Ishikawa (cell line): ENCODE data around the gene TMEM45A.

Experiments
- CEBPB ChIP-seq: IDR thresholded peaks from 2 replicates; pipeline ENCODE4 v1.6.1; 2012
- CREB1 ChIP-seq: IDR thresholded peaks from 2 replicates; pipeline ENCODE4 v1.6.1; 2012; ENCODE audit warnings: low read depth
- EGR1 ChIP-seq: IDR thresholded peaks from 2 replicates; pipeline ENCODE4 v1.6.1; 2012
- EP300 ChIP-seq: IDR thresholded peaks from 2 replicates; pipeline ENCODE4 v1.6.1; 2012; ENCODE audit warnings: borderline replicate concordance
- FOXM1 ChIP-seq: IDR thresholded peaks from 2 replicates; pipeline ENCODE4 v1.6.1; 2012; ENCODE audit warnings: low read depth, borderline replicate concordance
- NFIC ChIP-seq: IDR thresholded peaks from 2 replicates; pipeline ENCODE4 v1.6.1; 2012
- RAD21 ChIP-seq: IDR thresholded peaks from 2 replicates; pipeline ENCODE4 v1.6.1; 2012; ENCODE audit warnings: low read depth
- TAF1 ChIP-seq: IDR thresholded peaks from 2 replicates; pipeline ENCODE4 v1.6.1; 2012; ENCODE audit warnings: low read depth, mild to moderate bottlenecking
- TCF12 ChIP-seq: IDR thresholded peaks from 2 replicates; pipeline ENCODE4 v1.6.1; 2012; ENCODE audit warnings: low read depth
- TEAD4 ChIP-seq: IDR thresholded peaks from 2 replicates; pipeline ENCODE4 v1.6.1; 2012
- YY1 ChIP-seq: IDR thresholded peaks from 2 replicates; pipeline ENCODE4 v1.6.1; 2012; ENCODE audit warnings: low read depth
- ZBTB7A ChIP-seq: IDR thresholded peaks from 2 replicates; pipeline ENCODE4 v1.6.1; 2012; ENCODE audit warnings: low read depth
- TF ChIP-seq, protein P1 (sequence below): IDR thresholded peaks from 2 replicates; pipeline ENCODE4 v1.6.1; 2012
- TF ChIP-seq, protein P2 (sequence below): IDR thresholded peaks from 2 replicates; pipeline ENCODE4 v1.6.1; 2012; ENCODE audit warnings: low read depth, mild to moderate bottlenecking
- TF ChIP-seq, protein P3 (sequence below): IDR thresholded peaks from 2 replicates; pipeline ENCODE4 v1.6.1; 2012

The TMEM45A gene

DNA sequence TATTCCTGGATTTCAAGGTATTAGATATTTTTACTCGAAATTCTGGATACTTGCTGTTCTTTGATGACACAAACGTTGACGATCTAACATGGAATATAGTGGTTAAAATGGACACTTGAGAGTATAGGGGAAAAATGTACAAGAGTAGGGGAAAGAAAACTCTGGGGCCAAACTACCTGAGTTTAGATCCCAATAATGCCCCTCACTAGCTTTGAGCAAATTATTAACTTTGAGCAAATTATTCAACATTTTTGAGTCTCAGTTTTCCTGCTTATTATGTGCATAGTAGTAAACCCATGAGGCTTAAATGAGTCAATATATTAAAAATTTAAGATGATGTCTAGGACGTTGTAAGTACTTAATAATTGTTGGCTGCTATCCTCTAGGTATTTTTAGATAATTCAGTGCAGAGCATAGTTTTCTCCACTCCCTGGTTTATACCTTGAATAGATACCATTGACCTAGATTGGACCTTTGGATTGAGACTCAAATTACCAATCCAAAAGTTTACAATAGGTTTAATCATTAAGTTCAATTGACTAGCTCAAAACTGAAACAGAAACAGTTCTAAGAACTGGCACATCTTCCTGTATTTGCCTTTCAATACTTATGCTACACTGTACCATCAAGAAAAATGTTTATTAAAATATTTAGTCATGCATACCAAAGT lies 121.4 kb downstream of the TMEM45A start:
- TF ChIP-seq RAD21 = no peak
- TF ChIP-seq YY1 = no peak
- no peak for TF ChIP-seq TCF12
- TF ChIP-seq, protein P1, sequence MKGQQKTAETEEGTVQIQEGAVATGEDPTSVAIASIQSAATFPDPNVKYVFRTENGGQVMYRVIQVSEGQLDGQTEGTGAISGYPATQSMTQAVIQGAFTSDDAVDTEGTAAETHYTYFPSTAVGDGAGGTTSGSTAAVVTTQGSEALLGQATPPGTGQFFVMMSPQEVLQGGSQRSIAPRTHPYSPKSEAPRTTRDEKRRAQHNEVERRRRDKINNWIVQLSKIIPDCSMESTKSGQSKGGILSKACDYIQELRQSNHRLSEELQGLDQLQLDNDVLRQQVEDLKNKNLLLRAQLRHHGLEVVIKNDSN = no peak
- no peak for TF ChIP-seq EP300
- TF ChIP-seq, protein P2, sequence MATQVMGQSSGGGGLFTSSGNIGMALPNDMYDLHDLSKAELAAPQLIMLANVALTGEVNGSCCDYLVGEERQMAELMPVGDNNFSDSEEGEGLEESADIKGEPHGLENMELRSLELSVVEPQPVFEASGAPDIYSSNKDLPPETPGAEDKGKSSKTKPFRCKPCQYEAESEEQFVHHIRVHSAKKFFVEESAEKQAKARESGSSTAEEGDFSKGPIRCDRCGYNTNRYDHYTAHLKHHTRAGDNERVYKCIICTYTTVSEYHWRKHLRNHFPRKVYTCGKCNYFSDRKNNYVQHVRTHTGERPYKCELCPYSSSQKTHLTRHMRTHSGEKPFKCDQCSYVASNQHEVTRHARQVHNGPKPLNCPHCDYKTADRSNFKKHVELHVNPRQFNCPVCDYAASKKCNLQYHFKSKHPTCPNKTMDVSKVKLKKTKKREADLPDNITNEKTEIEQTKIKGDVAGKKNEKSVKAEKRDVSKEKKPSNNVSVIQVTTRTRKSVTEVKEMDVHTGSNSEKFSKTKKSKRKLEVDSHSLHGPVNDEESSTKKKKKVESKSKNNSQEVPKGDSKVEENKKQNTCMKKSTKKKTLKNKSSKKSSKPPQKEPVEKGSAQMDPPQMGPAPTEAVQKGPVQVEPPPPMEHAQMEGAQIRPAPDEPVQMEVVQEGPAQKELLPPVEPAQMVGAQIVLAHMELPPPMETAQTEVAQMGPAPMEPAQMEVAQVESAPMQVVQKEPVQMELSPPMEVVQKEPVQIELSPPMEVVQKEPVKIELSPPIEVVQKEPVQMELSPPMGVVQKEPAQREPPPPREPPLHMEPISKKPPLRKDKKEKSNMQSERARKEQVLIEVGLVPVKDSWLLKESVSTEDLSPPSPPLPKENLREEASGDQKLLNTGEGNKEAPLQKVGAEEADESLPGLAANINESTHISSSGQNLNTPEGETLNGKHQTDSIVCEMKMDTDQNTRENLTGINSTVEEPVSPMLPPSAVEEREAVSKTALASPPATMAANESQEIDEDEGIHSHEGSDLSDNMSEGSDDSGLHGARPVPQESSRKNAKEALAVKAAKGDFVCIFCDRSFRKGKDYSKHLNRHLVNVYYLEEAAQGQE = no peak
- TF ChIP-seq TEAD4 = no peak
- no peak for TF ChIP-seq CREB1
- TF ChIP-seq TAF1 = no peak

DNA sequence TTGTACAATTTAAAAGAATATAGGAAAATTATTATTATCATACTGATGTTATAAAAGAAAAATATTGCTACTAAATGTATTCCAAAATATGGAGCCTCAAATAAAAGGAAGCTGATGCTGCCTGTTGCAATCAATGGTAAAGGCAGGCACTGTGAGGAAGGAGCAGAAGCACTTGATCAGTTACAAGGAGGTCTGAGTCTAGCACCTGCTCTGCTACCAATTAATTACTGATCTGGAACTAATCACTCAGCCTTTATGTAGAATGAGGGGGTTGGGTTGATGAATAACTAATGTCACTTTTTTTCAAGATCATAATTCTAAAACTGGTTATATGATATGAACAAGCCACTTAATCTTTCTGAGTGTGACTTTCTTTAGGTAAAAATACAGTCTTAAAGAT lies 122.5 kb downstream of the TMEM45A start:
- TF ChIP-seq, protein P2 = no peak
- TF ChIP-seq CEBPB = no peak
- no peak for TF ChIP-seq FOXM1
- TF ChIP-seq NFIC = no peak
- TF ChIP-seq YY1 = no peak
- no peak for TF ChIP-seq EP300

DNA sequence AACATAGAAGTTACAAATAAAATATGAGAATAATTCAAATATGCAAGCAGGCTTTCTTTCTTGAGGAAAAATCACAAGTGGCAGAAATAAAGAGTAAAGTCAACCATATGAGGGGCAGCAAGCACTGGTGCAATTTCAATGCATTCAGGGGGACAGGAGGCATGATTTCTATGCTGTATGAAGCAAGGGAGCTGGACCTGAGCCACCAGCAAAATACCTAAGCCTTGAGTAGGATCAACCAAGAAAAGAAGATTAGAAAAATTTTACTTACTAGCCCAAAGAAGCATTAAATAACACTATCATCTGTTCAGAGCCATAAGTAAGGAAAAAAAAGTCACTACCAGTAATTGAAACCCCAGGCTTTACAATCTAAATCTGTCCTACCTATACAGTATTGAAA lies 123.3 kb downstream of the TMEM45A start:
- no peak for TF ChIP-seq TEAD4
- no peak for TF ChIP-seq FOXM1
- TF ChIP-seq CREB1 = no peak
- no peak for TF ChIP-seq EGR1
- TF ChIP-seq TAF1 = no peak
- TF ChIP-seq CEBPB = no peak
- no peak for TF ChIP-seq ZBTB7A
- no peak for TF ChIP-seq RAD21
- no peak for TF ChIP-seq EP300
- TF ChIP-seq TCF12 = no peak
- TF ChIP-seq, protein P3, sequence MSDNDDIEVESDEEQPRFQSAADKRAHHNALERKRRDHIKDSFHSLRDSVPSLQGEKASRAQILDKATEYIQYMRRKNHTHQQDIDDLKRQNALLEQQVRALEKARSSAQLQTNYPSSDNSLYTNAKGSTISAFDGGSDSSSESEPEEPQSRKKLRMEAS = no peak
- TF ChIP-seq YY1 = no peak
- TF ChIP-seq NFIC = no peak
- TF ChIP-seq, protein P2 = no peak
- TF ChIP-seq, protein P1 = no peak

DNA sequence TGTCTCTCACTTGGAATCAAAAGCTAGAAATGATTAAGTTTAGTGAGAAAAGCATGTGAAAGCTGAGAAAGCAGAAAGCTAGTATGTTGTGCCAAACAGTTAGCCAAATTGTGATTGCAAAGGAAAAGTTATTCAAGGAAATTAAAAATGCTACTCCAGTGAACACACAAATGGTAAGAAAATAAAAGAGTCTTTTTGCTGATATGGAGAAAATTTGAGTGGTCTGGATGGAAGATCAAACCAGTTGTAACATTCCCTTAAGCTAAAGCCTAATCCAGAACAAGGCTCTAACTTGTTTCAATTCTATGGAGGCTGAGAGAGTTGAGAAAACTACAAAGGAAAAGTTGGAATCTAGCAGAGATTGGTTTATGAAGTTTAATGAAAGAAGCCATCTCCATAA lies 128.8 kb downstream of the TMEM45A start:
- TF ChIP-seq, protein P2 = no peak
- TF ChIP-seq, protein P3 = no peak
- TF ChIP-seq EGR1 (no peak), RAD21 (no peak), TAF1 (no peak), TEAD4 (no peak), YY1 (no peak), NFIC (no peak), ZBTB7A (no peak), EP300 (no peak), FOXM1 (no peak), CEBPB (no peak), TCF12 (no peak)
